GM19238 (cell line): ENCODE measurements around the gene ACAA2.
"Not testable (repeated sequence)": the region's sequence is repeated elsewhere in the genome, so short reads cannot be mapped to it uniquely, and the experiment has no call there.

Experiments used
- DNase-seq: peaks from one replicate; pipeline ENCODE4 v3.0.0; 2011; ENCODE audit warnings: low spot score; ENCODE audit not compliant: insufficient read length

Gene ACAA2

GRCh38 chr18:49813069-49813318 is 339 bp downstream of the ACAA2 start:
- no peak for DNase-seq

- DNase-seq = no peak
Measured at GRCh38 chr18:49812286-49813068, 856 bp downstream of the ACAA2 start.

GRCh38 chr18:49811151-49811938 is 2.0 kb downstream of the ACAA2 start:
- no peak for DNase-seq

GRCh38 chr18:49808553-49809191 is 4.7 kb downstream of the ACAA2 start:
- not testable (repeated sequence) for DNase-seq

- DNase-seq = no peak
Measured at GRCh38 chr18:49804096-49804495, 9.2 kb downstream of the ACAA2 start.

GRCh38 chr18:49802623-49803022 is 10.7 kb downstream of the ACAA2 start:
- DNase-seq = no peak

GRCh38 chr18:49800491-49800890 is 12.8 kb downstream of the ACAA2 start:
- DNase-seq = not testable (repeated sequence)

- not testable (repeated sequence) for DNase-seq
Measured at GRCh38 chr18:49799806-49800205, 13.5 kb downstream of the ACAA2 start.

- DNase-seq = no peak
Measured at GRCh38 chr18:49798001-49798400, 15.3 kb downstream of the ACAA2 start.

- no peak for DNase-seq
Measured at GRCh38 chr18:49795612-49796552, 17.5 kb downstream of the ACAA2 start.

- no peak for DNase-seq
Measured at GRCh38 chr18:49794743-49795142, 18.6 kb downstream of the ACAA2 start.

GRCh38 chr18:49789560-49790134 is 23.7 kb downstream of the ACAA2 start:
- not testable (repeated sequence) for DNase-seq

- no peak for DNase-seq
Measured at GRCh38 chr18:49788327-49788898, 24.9 kb downstream of the ACAA2 start.

GRCh38 chr18:49786019-49786720 is 27.2 kb downstream of the ACAA2 start:
- DNase-seq = no peak

- no peak for DNase-seq
Measured at GRCh38 chr18:49784427-49785185, 28.7 kb downstream of the ACAA2 start.

- DNase-seq = not testable (repeated sequence)
Measured at GRCh38 chr18:49783631-49784030, 29.7 kb downstream of the ACAA2 start.

- DNase-seq = no peak
Measured at GRCh38 chr18:49778826-49779465, 34.4 kb downstream of the ACAA2 start.

- no peak for DNase-seq
Measured at GRCh38 chr18:49769047-49769728, 44.1 kb downstream of the ACAA2 start.
